SK-N-SH treated with all-trans-retinoic acid at 6 μM for 48 hours (cell line): ENCODE data around the gene PDCD11.

Experiments used
- ARNTL ChIP-seq: fragments of 450-650 bp; formaldehyde crosslinking; IDR thresholded peaks from 2 replicates; pipeline ENCODE4 v1.5.0; 2020; ENCODE audit warnings: low read depth, mild to moderate bottlenecking, moderate library complexity, borderline replicate concordance
- BACH2 ChIP-seq: fragments of 250-450 bp; sonication (Bioruptor Pico); IDR thresholded peaks from 2 replicates; pipeline ENCODE4 v1.9.0; 2021; ENCODE audit warnings: mild to moderate bottlenecking, borderline replicate concordance
- CSDC2 ChIP-seq: fragments of 250-450 bp; sonication (Bioruptor Pico); IDR thresholded peaks from 2 replicates; pipeline ENCODE4 v1.5.0; 2020; ENCODE audit warnings: mild to moderate bottlenecking, moderate library complexity
- PATZ1 ChIP-seq: fragments of 250-450 bp; sonication (Bioruptor Pico); IDR thresholded peaks from 2 replicates; pipeline ENCODE4 v1.8.0; 2020; ENCODE audit warnings: mild to moderate bottlenecking, moderate library complexity, borderline replicate concordance
- RARB ChIP-seq: fragments of 250-450 bp; sonication (Bioruptor Pico); IDR thresholded peaks from 2 replicates; pipeline ENCODE4 v1.8.0; 2021; ENCODE audit warnings: mild to moderate bottlenecking, moderate library complexity
- ZC3H10 ChIP-seq: fragments of 250-450 bp; sonication (Bioruptor Pico); IDR thresholded peaks from 2 replicates; pipeline ENCODE4 v1.5.1; 2021; ENCODE audit warnings: mild to moderate bottlenecking, moderate library complexity
- ZFP3 ChIP-seq: fragments of 250-450 bp; sonication (Bioruptor Pico); IDR thresholded peaks from 2 replicates; pipeline ENCODE4 v1.5.0; 2020; ENCODE audit warnings: mild to moderate bottlenecking, moderate library complexity
- ZFP30 ChIP-seq: fragments of 450-650 bp; formaldehyde crosslinking; IDR thresholded peaks from 2 replicates; pipeline ENCODE4 v1.5.0; 2022; ENCODE audit warnings: mild to moderate bottlenecking, moderate library complexity
- ZNF70 ChIP-seq: fragments of 450-650 bp; formaldehyde crosslinking; IDR thresholded peaks from 2 replicates; pipeline ENCODE4 v1.5.0; 2020; ENCODE audit warnings: mild to moderate bottlenecking, moderate library complexity
- ZNF8 ChIP-seq: fragments of 450-650 bp; formaldehyde crosslinking; IDR thresholded peaks from 2 replicates; pipeline ENCODE4 v1.5.0; 2020; ENCODE audit warnings: mild to moderate bottlenecking, moderate library complexity
- TF ChIP-seq, protein P1 (sequence below): fragments of 250-450 bp; sonication (Bioruptor Pico); IDR thresholded peaks from 2 replicates; pipeline ENCODE4 v1.5.1; 2021; ENCODE audit warnings: mild to moderate bottlenecking, moderate library complexity

- TF ChIP-seq ARNTL (CRISPR knock-in tag), result no peak
- no peak for TF ChIP-seq CSDC2 (CRISPR knock-in tag)
- TF ChIP-seq ZFP3 (CRISPR knock-in tag), result no peak
- no peak for TF ChIP-seq RARB (CRISPR knock-in tag)
- TF ChIP-seq, protein P1, sequence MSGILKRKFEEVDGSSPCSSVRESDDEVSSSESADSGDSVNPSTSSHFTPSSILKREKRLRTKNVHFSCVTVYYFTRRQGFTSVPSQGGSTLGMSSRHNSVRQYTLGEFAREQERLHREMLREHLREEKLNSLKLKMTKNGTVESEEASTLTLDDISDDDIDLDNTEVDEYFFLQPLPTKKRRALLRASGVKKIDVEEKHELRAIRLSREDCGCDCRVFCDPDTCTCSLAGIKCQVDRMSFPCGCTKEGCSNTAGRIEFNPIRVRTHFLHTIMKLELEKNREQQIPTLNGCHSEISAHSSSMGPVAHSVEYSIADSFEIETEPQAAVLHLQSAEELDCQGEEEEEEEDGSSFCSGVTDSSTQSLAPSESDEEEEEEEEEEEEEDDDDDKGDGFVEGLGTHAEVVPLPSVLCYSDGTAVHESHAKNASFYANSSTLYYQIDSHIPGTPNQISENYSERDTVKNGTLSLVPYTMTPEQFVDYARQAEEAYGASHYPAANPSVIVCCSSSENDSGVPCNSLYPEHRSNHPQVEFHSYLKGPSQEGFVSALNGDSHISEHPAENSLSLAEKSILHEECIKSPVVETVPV (CRISPR knock-in tag), result no peak
- TF ChIP-seq ZFP30, result no peak
- TF ChIP-seq ZNF8 (CRISPR knock-in tag), result no peak
- no peak for TF ChIP-seq PATZ1 (CRISPR knock-in tag)
- TF ChIP-seq BACH2 (CRISPR knock-in tag), result no peak
- TF ChIP-seq ZC3H10 (CRISPR knock-in tag), result no peak
- no peak for TF ChIP-seq ZNF70
Measured at GRCh38 chr10:103459615-103460014, 63.2 kb downstream of the PDCD11 start.
